ENCODE measurements around the gene XRRA1.

XRRA1 gene

DNA sequence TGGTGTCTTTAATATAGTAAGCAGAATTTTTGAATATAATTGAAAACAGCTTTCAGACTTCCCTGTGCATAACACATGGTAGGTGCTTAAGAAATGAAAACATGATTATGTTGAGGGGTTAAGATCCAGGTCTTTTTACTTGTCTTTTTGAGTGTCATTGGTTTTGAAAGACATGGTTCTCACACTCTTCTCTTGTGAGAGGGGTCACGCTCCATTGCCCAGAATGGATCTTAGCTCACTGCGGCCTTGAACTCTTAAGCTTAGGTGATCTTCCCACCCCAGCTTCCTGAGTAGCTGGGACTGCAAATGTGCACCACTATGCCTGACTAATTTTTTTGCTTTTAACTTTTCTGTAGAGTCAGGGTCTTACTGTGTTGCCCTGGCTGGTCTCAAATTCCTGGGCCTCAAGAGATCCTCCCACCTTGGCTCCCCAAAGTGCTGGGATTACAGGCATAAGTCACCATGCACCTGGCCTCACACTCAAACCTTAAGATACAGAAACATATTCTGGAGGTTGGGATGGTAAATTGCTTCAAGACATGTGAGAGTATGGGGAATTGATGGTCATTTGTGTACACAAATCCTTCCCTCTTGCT, 1.6 kb upstream of the XRRA1 start:
- in situ Hi-C loops (cut with HindIII; ENCODE audit: low sequenced_read_pairs), result no loop called here
- no peak for DNase-seq (ENCODE audit: low read depth, low spot score)
- peak overlapping the region; percentile 96 for H3K4me3 ChIP-seq (ENCODE audit: low read depth, low read length)
- TF ChIP-seq, protein P1, sequence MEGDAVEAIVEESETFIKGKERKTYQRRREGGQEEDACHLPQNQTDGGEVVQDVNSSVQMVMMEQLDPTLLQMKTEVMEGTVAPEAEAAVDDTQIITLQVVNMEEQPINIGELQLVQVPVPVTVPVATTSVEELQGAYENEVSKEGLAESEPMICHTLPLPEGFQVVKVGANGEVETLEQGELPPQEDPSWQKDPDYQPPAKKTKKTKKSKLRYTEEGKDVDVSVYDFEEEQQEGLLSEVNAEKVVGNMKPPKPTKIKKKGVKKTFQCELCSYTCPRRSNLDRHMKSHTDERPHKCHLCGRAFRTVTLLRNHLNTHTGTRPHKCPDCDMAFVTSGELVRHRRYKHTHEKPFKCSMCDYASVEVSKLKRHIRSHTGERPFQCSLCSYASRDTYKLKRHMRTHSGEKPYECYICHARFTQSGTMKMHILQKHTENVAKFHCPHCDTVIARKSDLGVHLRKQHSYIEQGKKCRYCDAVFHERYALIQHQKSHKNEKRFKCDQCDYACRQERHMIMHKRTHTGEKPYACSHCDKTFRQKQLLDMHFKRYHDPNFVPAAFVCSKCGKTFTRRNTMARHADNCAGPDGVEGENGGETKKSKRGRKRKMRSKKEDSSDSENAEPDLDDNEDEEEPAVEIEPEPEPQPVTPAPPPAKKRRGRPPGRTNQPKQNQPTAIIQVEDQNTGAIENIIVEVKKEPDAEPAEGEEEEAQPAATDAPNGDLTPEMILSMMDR (IDR thresholded peaks at IDR 0.05; ENCODE audit: low read depth, low read length), result no peak

DNA sequence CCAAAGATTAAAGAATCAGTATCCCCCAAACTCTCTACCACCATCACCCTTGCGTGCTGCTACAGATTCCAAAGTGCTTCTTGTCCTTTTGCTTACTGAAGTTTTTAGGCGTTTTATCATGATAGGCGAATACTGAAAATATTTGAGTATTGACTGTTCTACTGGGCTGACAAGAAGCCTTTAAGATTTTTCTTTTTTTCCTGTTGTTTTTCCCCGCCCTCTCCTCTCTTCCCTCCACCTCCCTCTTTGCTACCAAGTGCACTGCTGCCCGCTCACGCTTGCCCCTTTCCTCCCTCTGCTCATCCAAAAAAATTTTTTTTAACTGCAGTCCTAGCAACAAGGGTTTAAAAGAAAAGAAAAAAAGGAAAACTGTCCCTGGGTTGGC, 854 bp upstream of the XRRA1 start:
- peak overlapping the region; percentile 96 for H3K4me3 ChIP-seq (ENCODE audit: low read depth, low read length)
- TF ChIP-seq, protein P1 (IDR thresholded peaks at IDR 0.05; ENCODE audit: low read depth, low read length), result no peak
- in situ Hi-C loops (cut with HindIII; ENCODE audit: low sequenced_read_pairs), result no loop called here
- DNase-seq (ENCODE audit: low read depth, low spot score), result peak; percentile 9

DNA sequence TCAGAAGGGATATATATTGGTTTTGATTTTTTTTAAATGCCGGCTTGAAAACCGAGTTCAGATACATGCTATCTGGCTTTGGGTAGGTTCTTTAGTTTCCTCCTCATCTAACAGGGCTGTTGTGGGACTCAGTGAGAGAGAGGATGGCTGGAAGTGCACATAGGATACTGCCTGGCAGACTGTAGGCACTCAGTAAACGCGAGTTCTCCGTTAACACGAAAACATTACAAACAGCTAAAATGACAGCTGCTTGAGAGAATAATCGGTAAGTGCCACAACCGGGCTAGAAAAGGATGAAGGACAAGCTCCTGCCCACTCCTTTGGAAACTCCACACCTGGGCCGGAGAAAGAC, 369 bp downstream of the XRRA1 start:
- in situ Hi-C loops (cut with HindIII; ENCODE audit: low sequenced_read_pairs), result no loop called here
- TF ChIP-seq, protein P1 (IDR thresholded peaks at IDR 0.05; ENCODE audit: low read depth, low read length), result no peak
- DNase-seq (ENCODE audit: low read depth, low spot score), result no peak
- H3K4me3 ChIP-seq (ENCODE audit: low read depth, low read length), result peak overlapping the region; percentile 96

DNA sequence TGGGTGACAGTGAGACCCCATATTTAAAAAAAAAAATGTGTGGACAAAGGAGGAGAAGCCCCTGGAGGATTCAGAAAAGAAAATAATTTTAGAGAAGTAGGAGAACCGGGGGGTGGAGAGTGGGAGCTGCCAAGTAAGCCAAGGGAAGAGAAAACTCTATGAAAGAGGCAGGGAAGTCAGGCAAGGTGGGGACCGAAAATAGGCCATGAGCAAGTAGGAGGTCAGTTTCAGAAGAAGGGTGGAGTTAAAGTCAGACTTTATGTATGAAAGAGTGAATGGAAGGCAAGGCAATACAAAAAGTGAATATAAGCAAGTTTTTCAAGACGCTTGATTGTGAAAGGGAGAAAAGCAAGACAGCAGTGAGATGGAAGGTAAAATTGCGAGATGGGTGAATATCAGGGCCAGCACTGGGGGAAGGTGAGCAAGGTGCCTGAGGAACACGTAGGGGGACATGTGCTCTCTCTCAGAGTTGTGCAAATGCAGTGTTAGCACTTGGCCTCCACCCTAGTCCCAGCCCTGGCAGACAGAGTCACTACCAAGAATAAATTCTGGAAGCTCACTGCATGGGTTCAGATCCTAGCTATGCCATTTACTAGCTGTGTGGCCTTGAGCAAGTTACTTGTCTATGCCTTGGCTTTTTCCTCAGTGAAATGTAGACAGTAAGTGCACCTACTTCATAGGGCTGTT, 6.7 kb downstream of the XRRA1 start:
- no peak overlapping the region for H3K4me3 ChIP-seq (ENCODE audit: low read depth, low read length)
- in situ Hi-C loops (cut with HindIII; ENCODE audit: low sequenced_read_pairs), result no loop called here
- TF ChIP-seq, protein P1 (IDR thresholded peaks at IDR 0.05; ENCODE audit: low read depth, low read length), result no peak
- DNase-seq (ENCODE audit: low read depth, low spot score), result no peak

DNA sequence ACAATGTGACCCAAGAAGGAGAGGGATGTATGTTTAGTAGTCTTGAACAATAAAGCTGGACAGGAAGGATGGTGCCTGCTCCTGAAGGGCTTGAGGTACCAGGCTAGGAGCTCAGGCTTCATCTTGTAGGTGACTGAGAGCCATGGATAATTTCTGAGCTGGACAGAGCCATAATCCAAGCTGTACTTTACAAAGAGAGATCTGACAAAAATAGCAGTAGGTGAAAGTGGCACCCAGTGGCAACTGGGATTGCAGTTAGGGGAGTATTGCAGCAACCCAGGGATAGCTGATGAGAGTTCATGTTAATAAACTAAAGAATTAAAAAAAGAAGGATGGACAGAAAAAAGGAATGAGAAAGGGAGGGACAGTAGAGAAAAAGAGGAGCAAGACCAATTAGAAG, 7.4 kb downstream of the XRRA1 start:
- in situ Hi-C loops (cut with HindIII; ENCODE audit: low sequenced_read_pairs), result no loop called here
- H3K4me3 ChIP-seq (ENCODE audit: low read depth, low read length), result no peak overlapping the region
- TF ChIP-seq, protein P1 (IDR thresholded peaks at IDR 0.05; ENCODE audit: low read depth, low read length), result no peak
- DNase-seq (ENCODE audit: low read depth, low spot score), result no peak

DNA sequence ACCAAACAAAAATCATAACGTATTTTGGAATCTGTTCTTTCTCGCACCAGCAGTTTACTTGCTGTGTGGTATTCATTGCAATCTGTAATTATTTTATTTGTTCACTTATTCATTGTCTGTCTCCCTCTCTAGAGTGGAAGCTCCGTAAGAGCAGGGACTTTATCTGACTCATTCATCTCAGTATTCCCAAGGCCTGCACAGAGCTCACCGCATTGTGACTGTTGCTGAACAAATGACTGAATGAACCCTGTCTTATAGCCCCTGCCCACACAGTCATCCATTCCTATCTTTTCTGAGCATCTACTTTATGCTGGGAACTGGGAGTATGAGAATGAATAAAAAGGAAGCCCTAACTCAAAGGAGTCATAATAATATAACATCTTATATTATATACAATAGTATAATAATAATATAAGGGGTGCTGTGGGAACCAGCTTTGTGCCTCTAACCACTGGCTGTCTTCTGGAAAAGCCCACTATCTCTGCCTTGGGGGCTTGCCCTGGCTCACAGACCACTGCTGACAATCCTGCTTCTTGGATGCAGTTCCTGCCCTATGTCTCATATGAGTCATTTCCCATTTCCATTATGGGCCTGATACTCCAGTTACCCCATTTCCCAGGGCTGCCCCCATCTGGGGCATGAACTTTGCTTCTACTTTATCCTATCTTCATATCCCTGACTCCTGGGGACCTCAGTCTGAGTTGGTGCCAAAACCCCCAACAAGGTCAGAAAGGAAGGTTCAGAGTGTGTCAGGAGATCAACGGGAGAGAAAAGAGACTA, 11.0 kb downstream of the XRRA1 start:
- DNase-seq (ENCODE audit: low read depth, low spot score), result peak; percentile 50
- no peak overlapping the region for H3K4me3 ChIP-seq (ENCODE audit: low read depth, low read length)
- TF ChIP-seq, protein P1 (IDR thresholded peaks at IDR 0.05; ENCODE audit: low read depth, low read length), result no peak
- in situ Hi-C loops (cut with HindIII; ENCODE audit: low sequenced_read_pairs), result no loop called here
